KOPT-K1 (cell line): ENCODE measurements around the gene PRSS38.
"Not testable (repeated sequence)": the region's sequence is repeated elsewhere in the genome, so short reads cannot be mapped to it uniquely, and the experiment has no call there.

Experiments
- H3K27ac ChIP-seq: fragments of 200-600 bp; sonication (generic); 2 replicates; pipeline ENCODE4 v1.5.1; 2016; ENCODE audit warnings: antibody characterized with exemption, mild to moderate bottlenecking, low read depth, low read length; ENCODE audit not compliant: poor library complexity, severe bottlenecking
- H3K36me3 ChIP-seq: fragments of 200-600 bp; sonication (generic); 2 replicates; pipeline ENCODE4 v1.5.1; 2017; ENCODE audit warnings: antibody characterized with exemption, mild to moderate bottlenecking, low read length, moderate library complexity; ENCODE audit not compliant: insufficient read depth
- H3K9me3 ChIP-seq: fragments of 200-600 bp; sonication (generic); 2 replicates; pipeline ENCODE4 v1.5.1; 2017; ENCODE audit warnings: antibody characterized with exemption, low read length, mild to moderate bottlenecking; ENCODE audit not compliant: insufficient read depth, poor library complexity, severe bottlenecking

The PRSS38 gene

GRCh38 chr1:227841096-227841495, 25.6 kb downstream of the PRSS38 start:
- Histone ChIP-seq H3K27ac (no peak overlapping the region), H3K9me3 (peaks cover 6% of the 10 kb centered on the region), H3K36me3 (no peaks in the 10 kb centered on the region)

- Histone ChIP-seq H3K36me3 (no peaks in the 10 kb centered on the region), H3K27ac (no peak overlapping the region), H3K9me3 (peaks cover 21% of the 10 kb centered on the region)
Measured at GRCh38 chr1:227844320-227845146, 29.1 kb downstream of the PRSS38 start.

DNA sequence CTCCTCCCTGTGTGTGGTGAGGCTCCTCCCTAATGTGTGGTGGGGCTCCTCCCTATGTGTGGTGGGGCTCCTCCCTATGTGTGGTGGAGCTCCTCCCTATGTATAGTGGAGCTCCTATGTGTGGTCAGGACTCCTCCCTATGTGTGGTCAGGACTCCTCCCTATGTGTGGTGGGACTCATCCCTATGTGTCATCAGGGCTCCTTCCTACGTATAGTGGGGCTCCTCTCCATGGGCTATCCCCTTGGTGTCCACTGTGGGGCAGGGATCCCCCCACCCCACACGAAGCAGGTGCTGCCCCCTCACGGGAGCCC, 29.6 kb downstream of the PRSS38 start:
- Histone ChIP-seq H3K9me3 (peaks cover 21% of the 10 kb centered on the region), H3K36me3 (no peaks in the 10 kb centered on the region), H3K27ac (no peak overlapping the region)

DNA sequence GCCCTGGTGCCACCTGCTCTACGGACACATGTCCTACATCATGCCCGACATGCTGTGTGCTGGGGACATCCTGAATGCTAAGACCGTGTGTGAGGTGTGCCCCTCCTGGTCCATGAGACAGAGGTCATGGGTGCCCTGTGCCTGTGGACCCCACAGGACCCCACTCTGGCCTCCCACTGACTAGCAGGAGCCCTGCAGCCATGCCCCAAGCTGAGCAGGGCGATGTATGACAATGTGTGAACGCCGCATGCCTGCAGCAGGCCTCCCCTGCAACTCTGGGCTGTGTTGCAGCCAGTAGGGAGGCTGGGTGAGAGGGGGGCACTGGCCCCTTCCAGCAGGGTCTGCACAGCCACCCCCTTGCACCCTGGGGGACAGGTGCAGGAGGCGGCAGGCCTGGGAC, 30.0 kb downstream of the PRSS38 start:
- Histone ChIP-seq H3K36me3 (no peaks in the 10 kb centered on the region), H3K27ac (no peak overlapping the region), H3K9me3 (peaks cover 21% of the 10 kb centered on the region)

DNA sequence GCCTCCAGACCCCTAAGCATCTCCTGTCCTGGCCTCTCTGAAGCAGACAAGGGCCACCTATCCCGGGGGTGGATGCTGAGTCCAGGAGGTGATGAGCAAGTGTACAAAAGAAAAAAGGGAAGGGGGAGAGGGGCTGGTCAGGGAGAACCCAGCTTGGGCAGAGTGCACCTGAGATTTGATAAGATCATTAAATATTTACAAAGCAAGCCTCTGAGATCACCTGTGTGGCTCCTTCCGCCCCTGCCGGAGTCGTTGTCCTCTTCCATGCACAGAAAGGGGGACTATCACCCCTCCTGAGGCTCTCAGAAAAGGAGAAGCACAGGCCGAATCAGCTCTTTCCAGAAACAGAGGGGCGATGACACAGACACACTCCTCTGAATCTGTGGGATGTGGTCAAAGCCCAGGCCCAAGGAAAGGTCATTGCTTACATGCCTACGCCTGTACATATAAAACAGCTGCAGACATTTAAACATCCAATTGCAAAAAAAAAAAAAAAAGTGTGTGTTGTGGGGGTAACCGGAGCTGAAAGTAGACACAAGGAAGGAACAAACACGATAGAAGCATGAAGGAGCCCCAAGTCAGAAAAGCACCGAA, 30.9 kb downstream of the PRSS38 start:
- Histone ChIP-seq H3K9me3 (peaks cover 21% of the 10 kb centered on the region), H3K36me3 (no peaks in the 10 kb centered on the region), H3K27ac (no peak overlapping the region)

- peaks cover 21% of the 10 kb centered on the region for H3K9me3 ChIP-seq
- H3K27ac ChIP-seq, H3K36me3 ChIP-seq: not testable (repeated sequence)
Measured at GRCh38 chr1:227847046-227847445, 31.6 kb downstream of the PRSS38 start.

- peaks cover 21% of the 10 kb centered on the region for H3K9me3 ChIP-seq
- no peak overlapping the region for H3K27ac ChIP-seq
- no peaks in the 10 kb centered on the region for H3K36me3 ChIP-seq
Measured at GRCh38 chr1:227848430-227848932, 33.0 kb downstream of the PRSS38 start.

DNA sequence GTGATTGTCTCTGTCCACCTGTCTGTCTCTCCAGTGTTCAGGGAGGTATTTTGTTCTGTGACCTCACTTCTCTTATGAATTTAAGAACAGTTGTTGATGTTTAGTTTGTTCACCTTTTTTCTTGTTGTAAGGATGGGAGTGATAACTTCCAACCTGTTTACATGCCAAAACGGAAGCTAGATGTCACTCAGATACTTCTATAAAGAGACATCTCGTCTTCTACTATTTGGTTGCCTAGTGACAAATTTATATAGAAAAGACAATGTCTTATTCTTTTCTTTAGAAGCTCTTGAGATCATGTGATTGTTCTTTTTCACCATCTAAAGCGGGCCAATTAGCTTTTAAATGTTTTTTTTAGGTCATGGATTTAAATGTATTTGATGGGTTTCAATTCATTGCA, 33.8 kb downstream of the PRSS38 start:
- Histone ChIP-seq H3K9me3 (peaks cover 21% of the 10 kb centered on the region), H3K27ac (no peak overlapping the region), H3K36me3 (no peaks in the 10 kb centered on the region)

DNA sequence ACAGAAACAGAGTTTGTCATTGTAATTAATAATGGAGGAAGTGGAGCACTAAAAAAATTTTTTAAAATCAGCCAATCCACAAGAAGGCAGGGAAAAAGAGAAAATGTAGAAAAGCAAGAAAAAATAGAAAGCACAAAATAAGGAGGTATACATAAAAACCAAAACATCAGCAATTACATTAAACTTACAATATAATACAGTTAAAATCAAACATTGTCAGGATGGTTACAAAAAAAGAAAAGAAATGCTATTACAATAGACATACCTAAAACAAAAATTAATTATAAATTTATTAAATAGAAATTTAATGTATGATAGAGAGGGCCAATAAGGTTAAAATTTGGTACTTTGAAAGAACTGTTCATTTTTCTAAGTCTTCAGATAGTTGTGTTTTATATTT, 38.7 kb downstream of the PRSS38 start:
- Histone ChIP-seq H3K27ac (no peak overlapping the region), H3K36me3 (no peaks in the 10 kb centered on the region), H3K9me3 (peaks cover under 1% of the 10 kb centered on the region)

GRCh38 chr1:227855687-227856086, 40.2 kb downstream of the PRSS38 start:
- Histone ChIP-seq H3K27ac (no peak overlapping the region), H3K36me3 (no peaks in the 10 kb centered on the region), H3K9me3 (no peaks in the 10 kb centered on the region)

GRCh38 chr1:227856147-227856858, 40.8 kb downstream of the PRSS38 start:
- Histone ChIP-seq H3K27ac (no peak overlapping the region), H3K36me3 (no peaks in the 10 kb centered on the region), H3K9me3 (no peaks in the 10 kb centered on the region)

- H3K36me3 ChIP-seq, result no peaks in the 10 kb centered on the region
- H3K9me3 ChIP-seq, result peaks cover 17% of the 10 kb centered on the region
- H3K27ac ChIP-seq, result no peak overlapping the region
Measured at GRCh38 chr1:227864882-227865281, 49.4 kb downstream of the PRSS38 start.

GRCh38 chr1:227869279-227869842, 53.9 kb downstream of the PRSS38 start:
- Histone ChIP-seq H3K9me3 (peaks cover 16% of the 10 kb centered on the region), H3K27ac (no peak overlapping the region), H3K36me3 (no peaks in the 10 kb centered on the region)

- H3K27ac ChIP-seq, result no peak overlapping the region
- no peaks in the 10 kb centered on the region for H3K36me3 ChIP-seq
- H3K9me3 ChIP-seq, result peaks cover 11% of the 10 kb centered on the region
Measured at GRCh38 chr1:227869851-227870305, 54.4 kb downstream of the PRSS38 start.

GRCh38 chr1:227870366-227870765, 54.9 kb downstream of the PRSS38 start:
- H3K9me3 ChIP-seq, result peaks cover 6% of the 10 kb centered on the region
- no peaks in the 10 kb centered on the region for H3K36me3 ChIP-seq
- no peak overlapping the region for H3K27ac ChIP-seq
